Adipocyte (in vitro differentiated cells): ENCODE results near the gene ZWILCH.
"Not testable (repeated sequence)": the region's sequence is repeated elsewhere in the genome, so short reads cannot be mapped to it uniquely, and the experiment has no call there.

ENCODE experiments used
- DNase-seq: peaks from one replicate; pipeline ENCODE4 v3.0.0-alpha.2; 2015; ENCODE audit warnings: low read depth
- H3K27me3 ChIP-seq: replicated peaks from 2 replicates; pipeline ENCODE4 v1.7.0; 2013; ENCODE audit warnings: mild to moderate bottlenecking, low read length, moderate library complexity; ENCODE audit not compliant: control insufficient read depth, insufficient read depth
- H3K36me3 ChIP-seq: 2 replicates; pipeline ENCODE4 v1.7.0; 2013; ENCODE audit warnings: low read length, mild to moderate bottlenecking, moderate library complexity; ENCODE audit not compliant: control insufficient read depth, insufficient read depth, severe bottlenecking
- H3K4me1 ChIP-seq: 2 replicates; pipeline ENCODE4 v1.7.0; 2013; ENCODE audit warnings: mild to moderate bottlenecking, low read length, moderate library complexity; ENCODE audit not compliant: control insufficient read depth, insufficient read depth
- H3K4me3 ChIP-seq: 2 replicates; pipeline ENCODE4 v1.7.0; 2013; ENCODE audit warnings: mild to moderate bottlenecking, low read length, moderate library complexity
- H3K9ac ChIP-seq: 2 replicates; pipeline ENCODE4 v1.7.0; 2013; ENCODE audit warnings: mild to moderate bottlenecking, low read length, moderate library complexity
- H3K9me3 ChIP-seq: 2 replicates; pipeline ENCODE4 v1.7.0; 2013; ENCODE audit warnings: mild to moderate bottlenecking, low read length, moderate library complexity; ENCODE audit not compliant: control insufficient read depth

ZWILCH gene

DNA sequence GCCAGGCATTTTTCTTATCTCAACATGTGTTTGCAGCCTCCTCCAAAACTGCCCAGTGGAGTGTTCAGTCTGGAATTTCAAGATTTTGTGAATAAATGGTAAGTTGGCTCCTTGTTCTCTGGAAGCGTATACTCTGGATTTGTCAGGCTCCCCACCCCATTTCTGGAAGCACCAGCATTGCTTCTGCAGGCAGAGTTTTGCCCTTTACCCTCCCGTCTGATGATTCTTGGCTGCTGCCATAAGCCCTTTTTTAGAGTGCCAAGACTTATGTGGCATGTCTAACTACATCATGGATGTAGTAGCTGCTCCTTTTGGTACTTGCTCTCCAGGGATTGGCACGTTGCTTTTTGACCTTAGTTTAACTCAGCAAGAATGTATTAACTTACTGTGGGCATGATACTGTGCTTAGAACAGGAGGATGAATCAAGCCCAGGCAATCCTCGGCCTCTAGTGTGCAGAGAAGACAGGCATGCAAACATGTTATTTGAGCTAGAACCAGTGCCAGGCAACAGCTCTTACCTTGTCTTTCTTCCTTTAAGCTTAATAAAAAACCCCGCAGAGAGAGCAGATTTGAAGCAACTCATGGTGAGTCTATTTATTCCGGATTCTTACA lies 15.8 kb upstream of the ZWILCH start:
- Histone ChIP-seq H3K9ac (no peak overlapping the region), H3K4me1 (peaks cover 12% of the 10 kb centered on the region), H3K27me3 (no peaks in the 10 kb centered on the region), H3K36me3 (peaks cover 57% of the 10 kb centered on the region), H3K9me3 (no peaks in the 10 kb centered on the region), H3K4me3 (no peak overlapping the region)
- DNase-seq: no peak

GRCh38 chr15:66491846-66492245 lies 13.3 kb upstream of the ZWILCH start:
- H3K4me1 ChIP-seq: peaks cover 24% of the 10 kb centered on the region
- no peaks in the 10 kb centered on the region for H3K9me3 ChIP-seq
- H3K36me3 ChIP-seq: peaks cover 57% of the 10 kb centered on the region
- H3K4me3 ChIP-seq: no peak overlapping the region
- no peak for DNase-seq
- no peak overlapping the region for H3K9ac ChIP-seq
- H3K27me3 ChIP-seq: no peaks in the 10 kb centered on the region

- Histone ChIP-seq H3K36me3 (peaks cover 52% of the 10 kb centered on the region), H3K4me1 (peaks cover 38% of the 10 kb centered on the region), H3K9me3 (no peaks in the 10 kb centered on the region), H3K4me3 (no peak overlapping the region), H3K9ac (no peak overlapping the region), H3K27me3 (no peaks in the 10 kb centered on the region)
- no peak for DNase-seq
These were observed 10.9 kb upstream of the ZWILCH start for GRCh38 chr15:66494262-66494661.

- Histone ChIP-seq H3K9ac (peak overlapping the region; percentile 93), H3K4me1 (peaks cover 44% of the 10 kb centered on the region), H3K36me3 (peaks cover 52% of the 10 kb centered on the region), H3K27me3 (no peaks in the 10 kb centered on the region), H3K4me3 (peak overlapping the region; percentile 90), H3K9me3 (no peaks in the 10 kb centered on the region)
- no peak for DNase-seq
These were observed 8.1 kb upstream of the ZWILCH start for GRCh38 chr15:66496951-66497501.

GRCh38 chr15:66497502-66498455 lies 7.3 kb upstream of the ZWILCH start, which contains the start of gene SNAPC5:
SNAPC5 (minus strand) TSS chr15:66497762; CDS start chr15:66497731, 31 bp downstream.
- DNase-seq: peak; percentile 98
- no peaks in the 10 kb centered on the region for H3K27me3 ChIP-seq
- H3K9ac ChIP-seq: peak within 1 kb of the TSS; percentile 93
- peak within 1 kb of the TSS; percentile 90 for H3K4me3 ChIP-seq
- peaks cover 55% of the 10 kb centered on the region for H3K36me3 ChIP-seq
- no peaks in the 10 kb centered on the region for H3K9me3 ChIP-seq
- H3K4me1 ChIP-seq: peaks cover 52% of the 10 kb centered on the region

- Histone ChIP-seq H3K27me3 (no peaks in the 10 kb centered on the region), H3K4me1 (peaks cover 51% of the 10 kb centered on the region), H3K9me3 (no peaks in the 10 kb centered on the region), H3K36me3 (peaks cover 52% of the 10 kb centered on the region), H3K9ac (peak overlapping the region; percentile 93), H3K4me3 (no peak overlapping the region)
- DNase-seq: peak; percentile 66
These were observed 6.4 kb upstream of the ZWILCH start for GRCh38 chr15:66498501-66499386.

DNA sequence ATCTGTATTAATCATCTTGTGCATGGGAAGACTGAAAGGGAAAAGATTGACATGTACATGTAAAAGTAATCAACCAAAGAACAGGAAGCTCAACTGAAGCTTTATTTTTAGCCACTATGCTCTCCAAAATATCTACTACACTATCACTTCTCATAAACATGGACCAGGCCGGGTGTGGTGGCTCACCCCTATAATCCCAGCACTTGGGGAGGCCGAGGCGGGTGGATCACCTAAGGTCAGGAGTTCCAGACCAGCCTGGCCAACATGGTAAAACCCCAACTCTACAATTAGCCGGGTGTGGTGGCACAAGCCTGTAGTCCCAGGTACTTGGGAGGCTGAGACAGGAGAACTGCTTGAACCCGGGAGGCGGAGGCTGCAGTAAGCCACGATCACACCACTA lies 4.8 kb upstream of the ZWILCH start:
- Histone ChIP-seq H3K9ac (peak overlapping the region; percentile 21), H3K4me1 (peaks cover 36% of the 10 kb centered on the region), H3K36me3 (peaks cover 52% of the 10 kb centered on the region)
- H3K9me3 ChIP-seq, H3K27me3 ChIP-seq, H3K4me3 ChIP-seq, DNase-seq: not testable (repeated sequence)

DNA sequence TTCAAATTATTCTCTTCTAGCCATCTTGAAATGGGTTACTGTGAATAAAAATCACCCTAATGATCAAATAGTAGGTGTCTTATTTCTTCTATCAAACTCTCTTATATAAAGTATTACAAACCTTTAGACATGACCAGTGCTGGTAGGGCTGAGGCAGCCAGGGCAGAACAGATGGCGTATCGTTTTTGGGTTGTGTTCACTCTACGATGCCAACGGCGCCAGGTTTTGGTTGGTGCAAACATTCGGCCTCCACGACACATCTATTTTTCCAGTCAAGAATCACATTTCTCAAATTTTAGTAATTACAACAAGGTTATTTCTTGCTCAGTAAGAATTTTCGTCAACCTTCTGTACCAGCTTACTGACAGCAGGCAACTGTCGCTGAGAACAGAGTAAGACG lies 2.6 kb upstream of the ZWILCH start:
- Histone ChIP-seq H3K4me1 (peaks cover 36% of the 10 kb centered on the region), H3K9me3 (no peaks in the 10 kb centered on the region), H3K36me3 (peaks cover 52% of the 10 kb centered on the region), H3K9ac (peak overlapping the region; percentile 98), H3K4me3 (peak overlapping the region; percentile 93), H3K27me3 (no peaks in the 10 kb centered on the region)
- no peak for DNase-seq

DNA sequence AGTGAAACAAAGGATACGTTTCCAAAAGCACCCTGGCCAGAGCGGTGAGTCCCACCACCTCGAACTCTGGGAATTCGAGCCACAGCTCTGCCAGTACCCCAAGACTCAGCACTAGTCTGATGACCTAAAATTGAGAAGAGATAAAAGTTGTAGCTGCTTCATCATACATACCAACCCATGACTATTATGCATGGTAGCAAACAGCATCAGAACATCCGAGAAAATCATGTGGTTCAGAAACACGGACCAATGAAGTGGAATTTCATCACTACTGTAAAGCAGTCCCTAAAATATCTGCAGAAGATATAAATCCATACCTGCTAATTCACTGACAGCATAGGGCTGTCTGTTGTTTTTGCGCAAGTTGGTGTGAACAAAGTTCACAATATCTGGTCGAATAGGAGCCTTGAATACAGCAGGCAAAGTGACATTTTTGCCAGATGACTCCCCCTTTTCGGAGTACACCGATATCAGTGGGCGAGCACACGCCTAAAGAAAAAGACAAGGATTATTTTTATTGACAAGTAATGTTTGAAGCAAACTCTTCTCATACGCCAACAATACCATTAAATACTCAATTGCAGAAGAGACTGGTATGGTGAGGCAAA lies 2.0 kb upstream of the ZWILCH start:
- Histone ChIP-seq H3K36me3 (peaks cover 49% of the 10 kb centered on the region), H3K9ac (peak overlapping the region; percentile 98), H3K4me3 (peak overlapping the region; percentile 93), H3K4me1 (peaks cover 31% of the 10 kb centered on the region)
- H3K27me3 ChIP-seq, H3K9me3 ChIP-seq: not testable (repeated sequence)
- DNase-seq: peak; percentile 7

DNA sequence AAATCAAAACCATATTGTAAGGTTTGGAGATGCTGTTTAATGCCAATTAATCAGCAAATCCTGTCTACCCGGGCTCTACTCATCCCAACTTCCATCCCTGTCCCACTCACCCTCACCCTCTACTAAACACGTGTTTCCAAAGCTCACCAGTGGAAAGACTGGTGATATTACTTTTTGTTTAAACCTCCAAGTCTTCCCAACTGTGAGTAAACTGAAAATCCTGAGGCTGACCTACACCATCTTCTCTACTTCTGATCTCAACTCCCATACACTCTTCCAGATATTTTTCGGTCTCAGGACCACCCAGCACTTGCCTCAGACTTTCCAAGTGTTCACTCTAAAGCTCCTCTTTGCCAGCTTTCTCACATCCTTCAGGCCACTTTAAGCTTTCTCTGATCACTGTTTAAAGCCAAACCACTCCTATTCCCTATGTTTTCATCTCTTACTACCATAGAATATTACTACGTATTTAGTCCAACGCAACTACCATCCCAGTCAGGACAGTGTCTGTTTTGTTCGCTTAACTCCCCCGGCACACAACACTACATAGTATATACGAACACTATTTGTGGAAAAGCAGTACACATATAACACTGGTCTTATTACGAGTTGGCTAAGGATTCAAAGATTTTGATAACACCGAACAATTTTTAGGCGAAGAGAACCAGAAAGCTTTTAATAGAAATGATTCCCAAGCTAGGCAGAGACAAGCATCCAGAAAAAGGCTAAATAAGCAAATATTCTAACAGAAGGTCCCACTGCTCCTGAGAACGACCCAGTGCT lies 1.2 kb upstream of the ZWILCH start:
- no peaks in the 10 kb centered on the region for H3K27me3 ChIP-seq
- peak overlapping the region; percentile 98 for H3K9ac ChIP-seq
- peaks cover 41% of the 10 kb centered on the region for H3K36me3 ChIP-seq
- no peaks in the 10 kb centered on the region for H3K9me3 ChIP-seq
- peak overlapping the region; percentile 93 for H3K4me3 ChIP-seq
- DNase-seq: peak; percentile 18
- H3K4me1 ChIP-seq: peaks cover 26% of the 10 kb centered on the region
